H1 (cell line): ENCODE data around the gene KCNA2.

Source experiments
- ASH2L ChIP-seq: fragments of 200-600, 300-600 bp; sonication (generic); IDR thresholded peaks from one replicate; pipeline ENCODE4 v1.7.1; 2017; ENCODE audit warnings: low read length
- ATF3 ChIP-seq: IDR thresholded peaks from 2 replicates; pipeline ENCODE4 v1.6.1; 2011; ENCODE audit warnings: low read depth, mild to moderate bottlenecking, low read length; ENCODE audit not compliant: insufficient read depth
- CTCF ChIP-seq, 3 experiments: IDR thresholded peaks; 1 replicate in 2 of 3; 2 replicates in 1 of 3; pipeline versions ENCODE4 v1.5.1 to v1.6.1; 2011; ENCODE audit warnings: low read length in 3 of 3, mild to moderate bottlenecking in 3 of 3, inconsistent platforms in 2 of 3, low read depth in 1 of 3, moderate library complexity in 1 of 3; ENCODE audit not compliant: insufficient read depth in 1 of 3; ENCODE audit errors: control extremely low read depth in 1 of 3
- E2F6 ChIP-seq: IDR thresholded peaks from 2 replicates; pipeline ENCODE4 v1.6.1; 2012; ENCODE audit warnings: inconsistent platforms
- MAFK ChIP-seq: IDR thresholded peaks from 2 replicates; pipeline ENCODE4 v1.6.1; 2012; ENCODE audit warnings: low read depth, mild to moderate bottlenecking, improper control_type of control experiment, low read length
- POLR2A ChIP-seq, 2 experiments: IDR thresholded peaks; 1 replicate in 1 of 2; 2 replicates in 1 of 2; pipeline ENCODE4 v1.6.1; 2011; ENCODE audit warnings: low read depth in 2 of 2, low read length in 2 of 2, mild to moderate bottlenecking in 2 of 2; ENCODE audit errors: control extremely low read depth in 1 of 2
- POLR2AphosphoS5 ChIP-seq: IDR thresholded peaks from 2 replicates; pipeline ENCODE4 v1.6.1; 2011; ENCODE audit warnings: low read depth, low read length
- RFX5 ChIP-seq: IDR thresholded peaks from 2 replicates; pipeline ENCODE4 v1.6.1; 2011; ENCODE audit warnings: low read depth, low read length, improper control_type of control experiment, borderline replicate concordance
- SIN3A ChIP-seq, 2 experiments: IDR thresholded peaks in 1 of 2; conservative IDR thresholded peaks in 1 of 2; 2 replicates each; pipeline ENCODE4 v1.6.1; 2011 to 2012; ENCODE audit warnings: low read length in 2 of 2, improper control_type of control experiment in 1 of 2, low read depth in 1 of 2, mild to moderate bottlenecking in 1 of 2
- TEAD4 ChIP-seq: IDR thresholded peaks from 2 replicates; pipeline ENCODE4 v1.6.1; 2012; ENCODE audit warnings: low read depth, low read length, inconsistent platforms, mixed read lengths

GRCh38 chr1:110572751-110573150, 33.4 kb downstream of the KCNA2 start:
- TF ChIP-seq CTCF (IDR thresholded peaks at IDR 0.05; ENCODE audit: control extremely low read depth in 1 of 3, insufficient read depth in 1 of 3, low read depth in 1 of 3, low read length in 3 of 3) (no peak), POLR2A (IDR thresholded peaks at IDR 0.05; ENCODE audit: control extremely low read depth in 1 of 2, low read depth in 2 of 2, low read length in 2 of 2) (no peak), SIN3A (conservative IDR thresholded peaks at IDR 0.05 in 1 of 2, IDR thresholded peaks at IDR 0.05 in 1 of 2; ENCODE audit: low read depth in 1 of 2, low read length in 2 of 2) (no peak), POLR2AphosphoS5 (no peak), RFX5 (no peak), MAFK (no peak), TEAD4 (no peak), E2F6 (no peak), ATF3 (no peak), ASH2L (no peak)
